ENCODE measurements around the gene CYCS. TPM values are rescaled to one million over a fixed set of nuclear protein-coding genes. Genes with fewer than 3 reads are reported as not detected.

Gene CYCS
- total RNA-seq, 1 donor, result 51.9 TPM

GRCh38 chr7:25143763-25144162 lies 18.7 kb upstream of the CYCS start:
- TF ChIP-seq CTCF (IDR thresholded peaks at IDR 0.05; ENCODE audit: insufficient read depth, low read length), result no peak
- H3K4me3 ChIP-seq (ENCODE audit: low read depth, low read length), result no peak overlapping the region
- DNase-seq (ENCODE audit: low read depth), result no peak

GRCh38 chr7:25139536-25139935 lies 14.5 kb upstream of the CYCS start:
- no peak for DNase-seq (ENCODE audit: low read depth)
- TF ChIP-seq CTCF (IDR thresholded peaks at IDR 0.05; ENCODE audit: insufficient read depth, low read length), result no peak
- H3K4me3 ChIP-seq (ENCODE audit: low read depth, low read length), result no peak overlapping the region

- TF ChIP-seq CTCF (IDR thresholded peaks at IDR 0.05; ENCODE audit: insufficient read depth, low read length), result no peak
- H3K4me3 ChIP-seq (ENCODE audit: low read depth, low read length), result no peak overlapping the region
- DNase-seq (ENCODE audit: low read depth), result no peak
Observed at GRCh38 chr7:25134358-25135010, 9.4 kb upstream of the CYCS start.

- no peak for DNase-seq (ENCODE audit: low read depth)
- H3K4me3 ChIP-seq (ENCODE audit: low read depth, low read length), result no peak overlapping the region
- no peak for TF ChIP-seq CTCF (IDR thresholded peaks at IDR 0.05; ENCODE audit: insufficient read depth, low read length)
Observed at GRCh38 chr7:25132430-25132829, 7.4 kb upstream of the CYCS start.

GRCh38 chr7:25126751-25127150 lies 1.7 kb upstream of the CYCS start:
- no peak for DNase-seq (ENCODE audit: low read depth)
- TF ChIP-seq CTCF (IDR thresholded peaks at IDR 0.05; ENCODE audit: insufficient read depth, low read length), result no peak
- H3K4me3 ChIP-seq (ENCODE audit: low read depth, low read length), result no peak overlapping the region

- TF ChIP-seq CTCF (IDR thresholded peaks at IDR 0.05; ENCODE audit: insufficient read depth, low read length), result no peak
- DNase-seq (ENCODE audit: low read depth), result peak; percentile 37
Observed at GRCh38 chr7:25124465-25125136, 459 bp downstream of the CYCS start.

More at GRCh38 chr7:25124465-25125136, 459 bp downstream of the CYCS start:
- peak overlapping the region; percentile 93 for H3K4me3 ChIP-seq (ENCODE audit: low read depth, low read length)
